Upper lobe of left lung (tissue), 6 donors: Measurements from ENCODE around the gene LINC00632. TPM values are rescaled to one million over a fixed set of nuclear protein-coding genes. Genes with fewer than 3 reads are reported as not detected.

Source experiments
- ATAC-seq, 2 donors: fragments of 200-7000 bp; cut with Tn5 transposase; one replicate each; pipeline ENCODE4 v1.9.1; 2022; ENCODE audit warnings: mild to moderate bottlenecking in 2 of 2, moderate library complexity in 2 of 2; ENCODE audit not compliant: low FRiP score in 2 of 2
- DNase-seq, 2 donors: peaks; one replicate each; pipeline ENCODE4 v3.0.0-alpha.2; 2019 to 2020
- H3K27ac ChIP-seq, 4 donors: fragments of 200-600 bp; sonication (generic); one replicate each; pipeline ENCODE4 v1.5.1; 2016 to 2019
- H3K27me3 ChIP-seq, 4 donors: fragments of 200-600 bp; sonication (generic); one replicate each; pipeline ENCODE4 v1.5.1; 2017 to 2019
- H3K36me3 ChIP-seq, 4 donors: fragments of 200-600 bp; sonication (generic); one replicate each; pipeline ENCODE4 v1.5.1; 2016 to 2019
- H3K4me1 ChIP-seq, 4 donors: fragments of 200-600 bp; sonication (generic); one replicate each; pipeline ENCODE4 v1.5.1; 2018 to 2019
- H3K4me3 ChIP-seq, 4 donors: fragments of 200-600 bp; sonication (generic); one replicate each; pipeline ENCODE4 v1.5.1; 2017 to 2019; ENCODE audit warnings: mild to moderate bottlenecking in 2 of 4, moderate library complexity in 1 of 4
- H3K9me3 ChIP-seq, 4 donors: fragments of 200-600 bp; sonication (generic); one replicate each; pipeline ENCODE4 v1.5.1; 2018 to 2019
- CTCF ChIP-seq, 6 experiments: fragments of 450-650 bp in 4 of 6; fragments of 200-600 bp in 2 of 6; sonication (generic) in 2 of 6; IDR thresholded peaks; one replicate each; pipeline ENCODE4 v1.5.1; 2016 to 2019; ENCODE audit warnings: antibody characterized with exemption in 6 of 6
- EP300 ChIP-seq, 4 donors: sonication (generic); formaldehyde crosslinking; IDR thresholded peaks; one replicate each; pipeline ENCODE4 v1.5.1; 2017; ENCODE audit warnings: antibody characterized with exemption in 4 of 4, control low read depth in 2 of 4
- POLR2A ChIP-seq, 4 donors: fragments of 450-650 bp; IDR thresholded peaks; one replicate each; pipeline ENCODE4 v1.5.1; 2016 to 2017; ENCODE audit warnings: antibody characterized with exemption in 4 of 4, mild to moderate bottlenecking in 2 of 4
- POLR2AphosphoS5 ChIP-seq, 2 donors: sonication (generic); formaldehyde crosslinking; IDR thresholded peaks; one replicate each; pipeline ENCODE4 v1.5.1; 2017; ENCODE audit warnings: antibody characterized with exemption in 2 of 2
- WGBS, 2 donors: methylation state at CpG; one replicate each; pipeline ENCODE4 v1.1.5; 2017 to 2018; 5-methylcytosine and 5-hydroxymethylcytosine counted together
- total RNA-seq, 6 donors: library from RNA; depleted of rRNA in 4 of 6; stranded (reverse); fragments of >200 nt in 4 of 6; gene quantifications; one replicate each; pipeline versions ENCODE4 v1.1.0 to v1.2.1, GENCODE V29; 2016 to 2021
- donor health status: DM: no; HTN: no; CAD: no; lungs with moderate emphysema.
- donor health status: DM: no; HTN: yes; CAD: no; lungs with severe emphysema.

The LINC00632 gene
- total RNA-seq, 6 donors from 2014 or later: 18.3 to 175 (median 30.5) TPM

DNA sequence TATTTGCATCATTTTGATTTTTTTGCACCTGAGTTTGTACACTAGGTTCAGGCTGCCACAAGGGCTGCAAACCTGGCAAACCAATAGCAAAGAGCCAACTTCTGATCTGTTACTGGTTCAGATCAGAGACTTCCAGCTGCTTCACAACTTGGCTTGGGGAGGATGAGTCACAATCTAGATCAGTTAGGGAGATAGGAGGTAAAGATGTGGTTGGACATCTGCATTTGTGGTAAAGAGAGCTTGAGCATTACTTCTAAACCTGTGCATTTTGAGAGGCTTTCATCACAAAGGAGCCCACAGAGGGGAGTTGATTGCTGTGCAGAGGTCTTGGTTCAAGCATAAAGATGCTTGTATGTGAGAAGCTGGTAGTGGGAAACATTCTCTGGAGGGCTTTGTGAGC lies 34.5 kb downstream of the LINC00632 start:
- H3K36me3 ChIP-seq: no peaks in the 10 kb centered on the region
- no peaks in the 10 kb centered on the region for H3K4me1 ChIP-seq
- TF ChIP-seq CTCF (IDR thresholded peaks at IDR 0.05) (no peak), POLR2A (IDR thresholded peaks at IDR 0.05) (no peak), EP300 (IDR thresholded peaks at IDR 0.05) (no peak)
- no peaks in the 10 kb centered on the region for H3K27me3 ChIP-seq
- H3K4me3 ChIP-seq: no peak overlapping the region
- no peak overlapping the region for H3K27ac ChIP-seq
- no peaks in the 10 kb centered on the region for H3K9me3 ChIP-seq
- ATAC-seq (no peak), DNase-seq (no peak)

DNA sequence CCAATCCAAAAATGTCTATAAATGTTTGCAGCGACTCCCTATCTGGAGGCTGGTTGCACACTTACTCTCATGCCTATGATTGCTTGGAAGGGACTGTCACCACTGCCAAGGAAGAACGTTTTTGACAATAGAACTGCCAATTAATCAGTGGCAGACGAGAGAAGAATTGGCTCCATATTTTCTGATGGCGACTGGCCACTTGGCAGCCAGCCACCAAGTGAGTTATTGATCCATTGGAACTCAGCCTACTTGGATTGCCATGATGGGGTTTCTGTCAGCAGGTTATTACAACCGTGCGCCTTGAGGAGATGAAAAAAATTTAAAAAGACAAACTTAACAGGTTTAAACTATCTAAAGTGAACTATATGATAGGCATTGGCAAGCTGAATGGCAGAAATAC lies 47.4 kb downstream of the LINC00632 start:
- 48 to 53% methylated on average over 6 of the region's 6 CpGs for WGBS, 2 donors
- TF ChIP-seq POLR2A (IDR thresholded peaks at IDR 0.05) (no peak), CTCF (IDR thresholded peaks at IDR 0.05) (no peak), EP300 (IDR thresholded peaks at IDR 0.05) (no peak), POLR2AphosphoS5 (IDR thresholded peaks at IDR 0.05) (no peak)
- Histone ChIP-seq H3K27ac (no peak overlapping the region), H3K4me1 (no peaks in the 10 kb centered on the region), H3K9me3 (no peaks in the 10 kb centered on the region), H3K36me3 (no peaks in the 10 kb centered on the region), H3K4me3 (no peak overlapping the region), H3K27me3 (no peaks in the 10 kb centered on the region)
- ATAC-seq (no peak), DNase-seq (no peak)

DNA sequence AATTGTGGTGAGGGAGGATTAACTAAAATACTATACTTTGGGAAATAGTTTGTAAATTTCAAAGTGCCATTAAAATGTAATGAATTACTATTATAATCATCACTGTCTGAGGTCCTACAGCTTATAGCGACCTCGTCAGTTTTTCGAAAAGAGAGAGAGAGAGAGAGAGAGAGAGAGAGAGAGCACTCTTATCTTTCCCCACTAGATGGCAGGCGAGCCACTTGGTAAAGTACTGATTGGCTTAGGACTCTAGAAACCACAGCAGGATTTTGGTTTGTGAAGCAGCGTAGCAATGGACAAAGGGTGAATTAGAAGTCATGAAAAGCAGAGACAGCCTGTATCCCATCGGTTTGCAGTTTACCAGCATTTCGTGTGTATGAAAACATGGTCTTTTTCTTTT lies 52.5 kb downstream of the LINC00632 start:
- TF ChIP-seq CTCF (IDR thresholded peaks at IDR 0.05) (peak in 5 of 6 experiments; percentile 32 to 68 (median 51)), POLR2A (IDR thresholded peaks at IDR 0.05) (no peak)
- Histone ChIP-seq H3K27ac (no peak overlapping the region), H3K27me3 (peaks cover 0 to 10% (median 0%) of the 10 kb centered on the region in 4 donors), H3K4me1 (no peaks in the 10 kb centered on the region), H3K4me3 (no peak overlapping the region), H3K9me3 (no peaks in the 10 kb centered on the region), H3K36me3 (no peaks in the 10 kb centered on the region)
- 1 to 5% methylated on average over 7 of the region's 7 CpGs for WGBS, 2 donors
- DNase-seq (peak in 1 of 2 donors; percentile 22), ATAC-seq (peak in 1 of 2 donors; percentile 74)

DNA sequence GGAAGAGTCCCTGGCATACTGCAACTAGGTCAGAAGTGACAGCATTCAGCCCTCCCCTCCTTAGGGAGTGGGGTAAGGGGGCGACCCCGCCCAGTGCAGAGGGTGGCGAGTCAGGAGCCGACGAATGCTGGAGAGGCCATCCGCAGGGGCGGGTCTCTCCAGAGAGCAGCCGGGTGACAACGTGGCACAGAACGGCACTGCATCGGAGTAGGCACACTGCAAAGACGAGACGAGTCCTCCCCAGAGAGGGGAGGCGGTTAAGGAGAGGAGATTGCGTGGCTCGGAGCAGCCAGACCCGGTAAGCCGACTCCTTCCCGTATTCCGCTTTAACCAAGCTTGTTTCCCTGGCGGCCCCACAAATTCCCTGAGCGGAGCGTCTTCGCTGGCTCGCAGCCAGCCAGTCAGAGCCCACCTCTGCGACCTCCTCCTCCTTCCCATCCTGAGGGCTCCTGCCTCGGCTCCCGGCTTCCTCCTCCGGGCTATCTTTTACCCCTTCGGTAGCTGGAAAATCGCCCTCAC lies 54.9 kb downstream of the LINC00632 start:
- no peaks in the 10 kb centered on the region for H3K9me3 ChIP-seq
- no peaks in the 10 kb centered on the region for H3K4me1 ChIP-seq
- no peak overlapping the region for H3K27ac ChIP-seq
- peak overlapping the region in 3 of 4 donors; percentile 17 to 40 (median 39) for H3K4me3 ChIP-seq
- peak; percentile 66 to 73 for ATAC-seq
- WGBS, 2 donors: 4 to 30% methylated on average over 10 to 29 of the region's 31 CpGs
- TF ChIP-seq POLR2A (IDR thresholded peaks at IDR 0.05): no peak
- no peak for TF ChIP-seq POLR2AphosphoS5 (IDR thresholded peaks at IDR 0.05)
- no peak for TF ChIP-seq EP300 (IDR thresholded peaks at IDR 0.05)
- TF ChIP-seq CTCF (IDR thresholded peaks at IDR 0.05): no peak
- DNase-seq: peak; percentile 28 to 38
- peaks cover 0 to 10% (median 0%) of the 10 kb centered on the region in 4 donors for H3K27me3 ChIP-seq
- no peaks in the 10 kb centered on the region for H3K36me3 ChIP-seq

DNA sequence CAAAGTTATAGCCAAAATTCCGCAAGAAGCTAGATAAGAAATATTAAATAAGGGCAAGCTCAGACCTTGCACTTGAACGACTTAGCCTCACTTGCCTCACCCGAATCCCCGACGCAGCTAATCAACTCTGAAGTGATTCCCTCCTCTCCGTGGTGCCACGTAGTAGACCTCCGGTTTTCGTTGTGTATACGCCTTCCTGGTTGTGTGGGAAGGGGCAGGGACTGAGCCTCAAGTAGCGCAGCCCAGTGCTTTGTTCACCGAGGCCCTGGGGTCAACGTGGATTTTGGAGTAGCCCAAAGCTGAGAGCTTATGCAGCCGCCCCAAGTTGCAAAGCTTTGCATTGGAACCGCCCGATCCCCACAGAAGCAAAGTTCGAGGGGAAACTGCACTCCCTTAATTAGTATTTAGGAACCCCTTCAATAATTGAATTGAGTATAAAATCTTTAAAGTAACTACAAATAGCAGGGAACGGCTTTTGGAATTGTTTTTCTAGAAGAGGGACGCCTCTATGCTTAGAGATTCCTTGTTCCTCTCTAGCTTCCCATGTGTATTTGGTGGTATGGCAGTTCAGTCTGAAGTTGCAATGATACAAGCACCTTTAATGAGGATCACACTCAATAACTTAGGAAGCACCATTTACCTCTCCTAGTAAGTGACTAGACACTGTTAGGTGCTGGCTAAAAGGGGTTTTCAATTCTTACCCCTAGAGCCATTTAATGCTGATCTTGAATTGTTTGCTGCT lies 55.7 kb downstream of the LINC00632 start:
- WGBS, 2 donors: 37% methylated on average over 3 to 19 of the region's 19 CpGs
- Histone ChIP-seq H3K36me3 (no peaks in the 10 kb centered on the region), H3K27me3 (peaks cover 0 to 10% (median 0%) of the 10 kb centered on the region in 4 donors), H3K4me3 (peak overlapping the region in 3 of 4 donors; percentile 17 to 40 (median 39)), H3K4me1 (no peaks in the 10 kb centered on the region), H3K27ac (no peak overlapping the region), H3K9me3 (no peaks in the 10 kb centered on the region)
- ATAC-seq: peak; percentile 38 to 69
- no peak for TF ChIP-seq POLR2AphosphoS5 (IDR thresholded peaks at IDR 0.05)
- no peak for TF ChIP-seq EP300 (IDR thresholded peaks at IDR 0.05)
- no peak for TF ChIP-seq CTCF (IDR thresholded peaks at IDR 0.05)
- no peak for TF ChIP-seq POLR2A (IDR thresholded peaks at IDR 0.05)
- DNase-seq: no peak
